ENCODE data around the gene RPS3.
A peak's percentile ranks its signal among the peaks of the same experiment; 100 is the strongest.
"Not testable (repeated sequence)": the region's sequence is repeated elsewhere in the genome, so short reads cannot be mapped to it uniquely, and the experiment has no call there.

The RPS3 gene

DNA sequence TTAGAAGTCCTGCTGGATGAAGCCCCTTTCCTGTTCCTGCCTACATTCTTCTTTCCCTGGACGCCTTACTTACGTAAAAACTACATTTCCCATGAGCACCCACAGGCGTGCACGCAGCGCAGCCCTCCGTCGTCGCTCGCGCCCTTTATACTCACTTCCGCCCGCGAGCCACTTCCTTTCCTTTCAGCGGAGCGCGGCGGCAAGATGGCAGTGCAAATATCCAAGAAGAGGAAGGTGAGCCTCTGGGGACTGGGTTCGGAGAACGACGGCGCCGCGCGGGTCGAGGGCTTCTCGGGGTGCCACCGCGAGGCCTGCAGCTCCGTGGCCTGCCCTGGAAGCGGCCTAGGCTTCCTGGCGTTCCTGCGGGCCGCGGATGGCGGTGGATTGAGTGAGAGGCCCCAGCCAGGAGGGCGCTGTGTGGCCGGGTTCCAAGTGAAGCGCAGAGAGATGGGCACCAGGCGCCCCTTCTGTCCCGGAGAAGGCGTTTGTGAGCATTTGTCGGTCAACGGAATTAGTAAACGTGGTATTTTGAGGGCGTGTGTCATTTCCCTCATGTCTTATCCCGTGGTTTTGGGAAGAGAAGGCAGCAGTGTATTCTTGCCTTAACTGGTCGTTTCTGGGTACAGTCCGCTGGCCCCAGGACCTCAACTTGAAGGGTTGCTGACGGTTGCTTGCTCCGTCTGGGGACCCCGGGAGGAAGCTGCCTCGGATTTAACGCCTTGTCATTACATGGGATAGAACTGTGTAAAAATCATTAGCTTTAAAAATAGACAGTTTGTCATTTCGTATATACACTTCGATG, at the start of gene RPS3:
RPS3 (plus strand) TSS at position 175 of the 802 bp plus-strand sequence; CDS start at position 205, 30 bp downstream.
- DNase-seq, result peak; percentile 87

- DNase-seq, result no peak
Observed at GRCh38 chr11:75349521-75350116, 49.7 kb upstream of the RPS3 start.

DNA sequence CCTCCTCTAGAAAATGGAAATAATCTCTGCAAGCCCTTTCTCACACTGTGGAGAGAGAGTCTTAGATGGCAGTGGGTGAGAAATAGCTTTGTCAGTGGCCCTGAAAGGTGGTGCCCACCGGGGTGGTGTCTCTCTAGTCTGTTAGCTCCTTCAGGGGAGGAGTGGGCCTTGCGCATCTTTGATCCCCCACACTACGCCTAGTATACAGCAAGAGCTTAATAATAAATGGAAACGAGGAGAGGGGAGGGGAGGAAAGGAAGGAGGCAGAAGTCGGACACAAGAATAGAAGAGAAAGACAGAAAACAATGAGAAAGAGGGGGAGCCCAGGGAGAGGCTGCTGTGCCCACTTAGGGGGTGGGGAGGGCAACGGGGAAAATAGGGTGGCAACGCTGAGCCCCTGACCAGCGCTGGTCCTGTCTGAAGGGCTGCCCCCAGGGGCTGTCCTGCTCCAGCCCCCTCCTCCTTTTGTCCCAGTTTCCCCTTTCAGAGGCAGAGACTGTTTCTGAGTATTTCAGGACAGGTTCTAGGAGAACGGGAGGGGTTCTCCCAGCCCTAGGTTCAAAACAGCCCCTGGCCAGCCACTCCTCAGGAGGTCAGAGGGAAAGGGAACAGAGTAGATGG, 49.1 kb upstream of the RPS3 start:
- no peak for DNase-seq

GRCh38 chr11:75350743-75351540, 48.4 kb upstream of the RPS3 start:
- DNase-seq, result peak; percentile 26

GRCh38 chr11:75351541-75351790, 47.9 kb upstream of the RPS3 start, which contains the start of gene ARRB1:
ARRB1 (minus strand) TSS chr11:75351661; CDS start chr11:75351607, 54 bp downstream.
- no peak for DNase-seq

GRCh38 chr11:75351791-75352587, 47.3 kb upstream of the RPS3 start:
- DNase-seq, result peak; percentile 62

DNA sequence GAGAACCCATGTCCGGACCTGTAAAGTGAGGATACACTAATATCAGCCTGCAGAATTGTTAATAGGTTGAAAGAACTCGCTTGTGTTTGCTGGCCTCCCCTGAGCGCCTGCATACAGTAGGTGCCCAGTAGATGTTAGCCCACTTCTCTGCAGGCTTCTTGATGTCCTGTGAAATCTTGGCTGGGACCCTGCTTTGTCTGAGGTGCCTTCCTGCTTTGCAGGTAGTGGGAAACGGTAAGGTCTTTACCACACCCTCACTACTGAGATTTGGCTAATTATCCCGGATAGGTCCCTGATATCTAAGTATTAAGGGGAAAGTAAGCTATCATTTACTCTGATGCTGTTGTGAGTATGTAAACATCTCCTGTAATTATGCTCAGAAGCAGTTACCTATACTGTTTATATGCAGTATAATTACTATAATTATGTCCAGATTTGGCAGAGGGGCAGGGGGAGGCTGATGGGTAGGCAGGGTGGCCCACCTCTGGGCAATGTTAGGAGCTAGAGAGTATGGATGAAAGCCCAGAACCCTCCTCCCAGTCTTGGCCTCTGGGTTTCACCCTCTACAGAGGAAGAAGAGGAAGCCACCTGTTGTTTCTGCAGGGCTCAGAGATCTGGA, 46.6 kb upstream of the RPS3 start:
- no peak for DNase-seq

DNA sequence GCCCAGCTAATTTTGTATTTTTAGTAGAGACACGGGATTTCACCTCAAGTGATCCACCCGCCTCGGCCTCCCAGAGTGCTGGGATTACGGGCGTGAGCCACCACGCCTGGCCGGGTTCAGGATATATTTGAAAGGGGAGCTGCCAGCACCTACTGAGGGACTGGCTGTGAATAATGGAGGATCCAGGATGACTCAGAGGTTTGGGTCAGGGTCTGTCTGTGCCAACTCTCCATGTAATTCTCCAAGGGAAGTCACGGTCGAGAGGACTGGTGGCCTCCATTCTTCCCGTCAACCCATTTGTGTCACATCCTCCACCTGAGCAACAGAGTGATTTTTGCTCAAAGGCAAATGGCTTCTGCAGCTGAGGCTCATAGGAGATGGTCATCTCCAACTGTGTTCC, 44.3 kb upstream of the RPS3 start:
- no peak for DNase-seq

GRCh38 chr11:75356613-75357012, 42.7 kb upstream of the RPS3 start:
- no peak for DNase-seq

GRCh38 chr11:75362285-75362684, 37.0 kb upstream of the RPS3 start:
- not testable (repeated sequence) for DNase-seq

DNA sequence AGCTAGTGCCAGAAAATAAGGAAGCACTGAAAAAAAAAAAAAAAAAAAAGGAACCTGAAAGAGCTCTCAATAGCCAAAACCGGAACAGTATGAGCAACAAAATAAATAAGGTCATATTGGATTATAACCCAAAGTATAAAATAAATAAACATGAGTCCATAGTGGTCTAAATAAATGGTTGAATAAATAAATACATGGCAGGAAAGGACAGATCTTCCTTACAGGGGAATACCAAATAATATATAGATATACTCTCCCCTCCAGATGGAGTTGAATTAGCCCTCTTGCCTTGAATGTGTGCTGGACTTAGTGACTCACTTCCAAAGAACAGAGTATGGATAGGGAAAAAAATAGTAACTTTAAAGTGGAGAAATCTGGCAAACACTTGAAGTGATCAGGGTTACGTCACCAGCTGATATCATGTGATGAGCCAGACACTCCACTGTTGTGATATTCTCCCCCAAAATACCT, 33.6 kb upstream of the RPS3 start:
- DNase-seq, result no peak

DNA sequence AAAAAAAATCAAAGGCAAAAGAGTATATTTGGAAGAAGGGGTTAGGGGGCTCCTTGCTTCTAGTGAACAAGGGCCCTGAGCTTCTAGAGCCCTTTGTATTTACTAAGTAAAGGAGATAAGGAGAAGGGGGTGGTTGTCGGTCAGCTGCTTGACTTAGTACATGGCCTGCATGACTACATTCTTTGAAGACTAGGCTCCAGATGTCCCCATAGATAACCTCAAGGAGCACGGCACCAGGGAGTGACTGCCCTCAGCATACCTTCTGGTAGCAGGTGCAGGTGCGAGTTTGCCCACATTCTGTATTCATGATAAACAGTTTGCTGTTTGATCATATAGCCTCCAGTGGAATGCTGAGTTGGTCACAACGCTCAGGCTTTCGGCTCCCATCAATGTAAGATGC, 32.5 kb upstream of the RPS3 start:
- not testable (repeated sequence) for DNase-seq

- DNase-seq, result peak; percentile 19
Observed at GRCh38 chr11:75369560-75370255, 29.6 kb upstream of the RPS3 start.

DNA sequence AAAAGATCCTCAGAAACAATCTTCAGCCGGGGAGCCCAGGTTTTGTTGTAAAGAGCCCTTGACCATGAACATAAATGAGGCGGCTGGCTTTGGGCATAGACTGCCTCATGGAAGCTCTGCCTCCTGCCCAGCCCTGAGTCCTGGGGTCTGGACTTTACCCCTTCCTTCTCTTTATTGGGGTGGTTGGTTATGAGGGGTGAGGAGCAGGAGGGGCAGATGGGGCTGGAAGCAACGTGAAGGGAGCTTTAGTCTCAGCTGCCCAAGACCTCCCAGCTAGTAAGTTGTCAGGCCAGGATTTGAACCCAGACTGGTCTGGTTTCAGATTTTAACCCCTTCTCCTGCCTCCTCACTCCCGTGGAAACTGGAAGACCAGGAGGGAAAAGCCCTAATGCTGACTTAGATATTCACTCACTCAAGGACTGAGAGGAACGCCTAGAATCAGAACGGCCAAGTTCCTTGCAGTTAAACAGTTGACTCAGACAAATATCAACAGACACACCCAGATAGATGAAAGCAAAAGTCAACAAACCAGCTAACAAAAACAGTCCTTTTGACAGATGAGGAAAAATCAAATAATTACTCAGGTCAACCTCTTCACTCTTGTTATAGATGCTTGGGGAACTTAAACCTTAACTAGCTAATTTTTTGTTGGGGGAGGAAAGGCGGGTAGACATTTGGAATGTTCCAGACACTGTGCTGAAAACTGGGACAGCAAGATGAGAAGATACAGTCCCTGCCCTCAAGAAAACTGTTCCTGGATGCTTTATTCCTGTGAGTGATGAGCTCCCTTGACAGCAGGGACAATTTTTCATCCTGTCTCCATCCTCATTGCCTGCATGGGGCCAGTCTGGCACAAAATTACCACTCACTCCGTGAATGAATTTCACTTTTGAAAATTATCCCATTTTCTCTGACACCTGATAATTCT, 27.1 kb upstream of the RPS3 start:
- DNase-seq, result no peak

GRCh38 chr11:75373201-75373600, 26.1 kb upstream of the RPS3 start:
- DNase-seq, result no peak

DNA sequence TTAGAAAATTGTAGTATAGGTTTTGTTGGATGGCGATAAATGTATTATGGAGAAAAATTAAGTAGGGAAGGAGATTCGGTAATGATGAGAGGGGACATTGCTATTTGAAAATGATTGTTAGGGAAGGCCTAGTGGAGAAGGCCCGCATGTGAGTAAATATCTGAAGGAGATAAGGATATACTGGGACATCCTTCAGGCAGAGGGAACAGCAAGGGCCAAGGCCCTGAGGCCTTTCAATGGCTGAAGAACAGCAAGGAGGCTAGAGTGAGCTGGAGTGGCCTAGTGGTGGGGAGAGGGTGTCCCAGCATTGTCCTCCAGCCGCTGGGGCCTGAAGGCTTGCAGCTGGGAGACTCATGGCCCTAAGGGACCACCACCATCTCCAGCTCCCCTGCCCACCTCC, 24.7 kb upstream of the RPS3 start:
- no peak for DNase-seq

DNA sequence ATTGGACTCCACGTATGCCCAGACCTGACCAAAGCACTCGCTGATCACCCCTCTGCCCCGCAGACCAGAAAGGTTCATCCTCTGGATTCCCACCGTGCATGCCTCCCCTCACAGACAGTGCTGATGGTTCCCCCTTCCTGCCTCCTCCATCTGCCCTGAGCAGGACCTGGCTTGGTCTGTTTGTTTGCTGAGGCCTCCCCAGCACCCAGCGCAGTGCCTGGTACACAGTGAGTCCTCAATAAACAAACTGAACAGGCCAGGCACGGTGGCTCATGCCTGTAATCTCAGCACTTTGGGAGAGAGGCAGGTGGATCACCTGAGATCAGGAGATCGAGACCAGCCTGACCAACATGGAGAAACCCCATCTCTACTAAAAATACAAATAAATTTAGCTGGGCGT, 23.7 kb upstream of the RPS3 start:
- DNase-seq, result no peak

GRCh38 chr11:75376175-75376574, 23.1 kb upstream of the RPS3 start:
- no peak for DNase-seq

DNA sequence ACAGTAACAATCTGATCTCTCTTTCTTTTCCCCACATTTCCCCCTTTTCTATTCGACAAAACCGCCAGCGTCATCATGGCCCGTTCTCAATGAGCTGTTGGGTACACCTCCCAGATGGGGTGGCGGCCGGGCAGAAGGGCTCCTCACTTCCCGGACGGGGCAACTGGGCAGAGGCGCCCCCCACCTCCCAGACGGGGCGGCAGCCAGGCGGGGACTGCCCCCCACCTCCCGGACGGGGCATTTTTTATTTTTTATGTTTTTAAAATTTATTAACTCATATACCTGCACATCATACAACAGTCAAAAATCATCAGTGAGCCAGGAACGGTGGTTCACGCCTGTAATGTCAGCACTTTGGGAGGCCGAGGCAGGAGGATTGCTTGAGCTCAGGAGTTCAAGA, 20.5 kb upstream of the RPS3 start:
- DNase-seq, result not testable (repeated sequence)

- no peak for DNase-seq
Observed at GRCh38 chr11:75380245-75380644, 19.1 kb upstream of the RPS3 start.

Measured in CD4-positive, alpha-beta T cell treated with Interferon gamma for 1 hour (primary cell).